ENCODE measurements around the gene ARHGEF17.

DNA sequence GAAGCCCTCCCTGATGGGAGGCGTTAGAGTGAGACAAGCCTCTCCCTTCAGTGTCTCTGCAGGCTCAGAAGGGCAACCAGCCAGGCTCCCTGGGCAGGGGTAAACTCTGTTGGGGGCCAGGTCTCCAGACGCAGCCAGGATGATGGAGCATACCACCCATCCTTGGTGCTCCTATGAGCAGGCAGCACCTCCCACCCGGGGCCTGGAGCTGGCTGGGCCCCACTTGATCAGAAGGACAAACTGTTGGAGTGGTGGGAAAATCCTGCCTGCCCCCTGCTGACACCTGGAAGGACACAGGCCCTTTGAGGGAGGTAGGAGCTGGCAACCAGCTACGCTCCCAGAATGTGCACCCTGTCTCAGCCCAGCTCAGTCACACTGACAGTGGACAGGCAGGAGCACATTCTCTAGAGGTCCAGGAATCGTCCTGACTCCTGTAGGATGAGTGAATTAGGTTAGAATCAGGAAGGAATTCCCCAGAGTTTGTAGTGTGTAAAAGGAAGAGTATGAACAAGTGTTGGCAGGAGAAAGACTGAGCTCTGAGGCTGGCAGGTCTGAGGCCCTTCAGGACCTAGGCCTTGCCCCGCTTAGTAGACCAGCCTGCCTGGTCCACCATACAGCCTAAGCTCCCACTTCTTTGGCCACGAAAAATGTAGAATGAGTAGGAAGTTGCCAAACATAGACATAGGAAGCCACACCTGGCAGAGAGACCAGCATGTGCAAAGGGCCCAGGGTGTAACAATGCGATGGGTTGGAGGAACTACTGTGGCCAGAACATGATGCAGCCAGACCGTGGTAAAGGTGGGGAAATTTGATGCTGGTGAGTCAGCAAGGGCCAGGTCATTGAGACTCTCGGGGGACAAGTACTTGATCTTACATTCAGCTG, 19.1 kb downstream of the ARHGEF17 start:
- TF ChIP-seq POLR2A (IDR thresholded peaks at IDR 0.05; ENCODE audit: low read length), result no peak
- TF ChIP-seq GATA1 (IDR thresholded peaks at IDR 0.05; ENCODE audit: low read depth, low read length), result no peak

Data from erythroblast (primary cell).